ENCODE data around the gene TPM4. TPM values are rescaled to one million over a fixed set of nuclear protein-coding genes. Genes with fewer than 3 reads are reported as not detected.

Gene TPM4
- total RNA-seq, 2 experiments from 2014 or later = 182 to 185 TPM

GRCh38 chr19:16066611-16067104 is 9.6 kb upstream of the TPM4 start:
- Histone ChIP-seq H3K36me3 (ENCODE audit: insufficient read depth, low read length) (no peaks in the 10 kb centered on the region), H3K27ac (ENCODE audit: low read depth in 1 of 2, low read length in 2 of 2) (no peak overlapping the region), H3K9me3 (ENCODE audit: control insufficient read depth in 1 of 2, insufficient read depth in 1 of 2, low read length in 2 of 2) (no peaks in the 10 kb centered on the region), H3K4me1 (ENCODE audit: insufficient read depth, low read length) (peaks cover 53% of the 10 kb centered on the region), H3K27me3 (ENCODE audit: control insufficient read depth in 1 of 2, insufficient read depth in 2 of 2, low read length in 2 of 2) (no peaks in the 10 kb centered on the region), H3K4me3 (ENCODE audit: low read length) (no peak overlapping the region)
- Mint-ChIP-seq H3K27ac (peak overlapping the region; percentile 72), H3K4me3 (peak overlapping the region; percentile 5), H3K36me3 (ENCODE audit: low read depth) (no peaks in the 10 kb centered on the region), H3K27me3 (no peaks in the 10 kb centered on the region), H3K9me3 (no peaks in the 10 kb centered on the region), H3K4me1 (ENCODE audit: low read depth) (peaks cover 18% of the 10 kb centered on the region)
- POLR2A ChIA-PET = interaction anchor here (1.1 kb wide), 3 partner anchors 9 to 118 kb away, joined by 3 to 5 read pairs (median 3); partner anchors contain the start of genes FAM32A and TPM4
- CTCF ChIA-PET = interaction anchor here (1.0 to 1.7 kb wide), 3 partner anchors 20 to 44 kb away, joined by 6 to 7 read pairs (median 7); partner anchors contain the start of gene RAB8A
- ATAC-seq (ENCODE audit: poor library complexity) = no peak
- intact Hi-C loops (cut with DNase I, micrococcal nuclease) = loop anchor here in 1 of 2 experiments (1.0 kb wide), 1 partner anchor 116 kb away; no protein-coding TSS in a partner anchor
- peak in 11 of 14 experiments; percentile 34 to 80 (median 48) for DNase-seq
- peak; percentile 52 for TF ChIP-seq CTCF (IDR thresholded peaks at IDR 0.05)

- no peak for ATAC-seq (ENCODE audit: poor library complexity)
- Mint-ChIP-seq H3K9me3 (no peaks in the 10 kb centered on the region), H3K4me3 (no peak overlapping the region), H3K36me3 (ENCODE audit: low read depth) (no peaks in the 10 kb centered on the region), H3K27me3 (no peaks in the 10 kb centered on the region), H3K27ac (peak overlapping the region; percentile 72), H3K4me1 (ENCODE audit: low read depth) (peaks cover 19% of the 10 kb centered on the region)
- ChIA-PET POLR2A (interaction anchor here (0.6 to 1.1 kb wide), 3 partner anchors 8 to 29 kb away, joined by 3 to 5 read pairs (median 3); partner anchors contain the start of gene TPM4), CTCF (no interaction called here)
- Histone ChIP-seq H3K27ac (ENCODE audit: low read depth in 1 of 2, low read length in 2 of 2) (no peak overlapping the region), H3K9me3 (ENCODE audit: control insufficient read depth in 1 of 2, insufficient read depth in 1 of 2, low read length in 2 of 2) (no peaks in the 10 kb centered on the region), H3K36me3 (ENCODE audit: insufficient read depth, low read length) (no peaks in the 10 kb centered on the region), H3K4me1 (ENCODE audit: insufficient read depth, low read length) (peaks cover 56% of the 10 kb centered on the region), H3K4me3 (ENCODE audit: low read length) (no peak overlapping the region), H3K27me3 (ENCODE audit: control insufficient read depth in 1 of 2, insufficient read depth in 2 of 2, low read length in 2 of 2) (no peaks in the 10 kb centered on the region)
- peak in 1 of 14 experiments; percentile 16 for DNase-seq
- intact Hi-C loops (cut with DNase I, micrococcal nuclease) = no loop called here
- TF ChIP-seq CTCF (IDR thresholded peaks at IDR 0.05) = no peak
These were observed 8.9 kb upstream of the TPM4 start for GRCh38 chr19:16067205-16067938.

GRCh38 chr19:16068696-16069259 is 7.5 kb upstream of the TPM4 start:
- H3K27me3 Mint-ChIP-seq = no peaks in the 10 kb centered on the region
- Histone ChIP-seq H3K4me1 (ENCODE audit: insufficient read depth, low read length) (peaks cover 60% of the 10 kb centered on the region), H3K4me3 (ENCODE audit: low read length) (no peak overlapping the region), H3K27me3 (ENCODE audit: control insufficient read depth in 1 of 2, insufficient read depth in 2 of 2, low read length in 2 of 2) (no peaks in the 10 kb centered on the region), H3K27ac (ENCODE audit: low read depth in 1 of 2, low read length in 2 of 2) (no peak overlapping the region), H3K36me3 (ENCODE audit: insufficient read depth, low read length) (no peaks in the 10 kb centered on the region), H3K9me3 (ENCODE audit: control insufficient read depth in 1 of 2, insufficient read depth in 1 of 2, low read length in 2 of 2) (no peaks in the 10 kb centered on the region)
- ATAC-seq (ENCODE audit: poor library complexity) (no peak), DNase-seq (peak in 1 of 14 experiments; percentile 11)
- H3K4me3 Mint-ChIP-seq = no peak overlapping the region
- TF ChIP-seq CTCF (IDR thresholded peaks at IDR 0.05) = no peak
- no peaks in the 10 kb centered on the region for H3K9me3 Mint-ChIP-seq
- ChIA-PET CTCF (no interaction called here), POLR2A (no interaction called here)
- H3K27ac Mint-ChIP-seq = no peak overlapping the region
- intact Hi-C loops (cut with DNase I, micrococcal nuclease) = no loop called here
- H3K4me1 Mint-ChIP-seq (ENCODE audit: low read depth) = peaks cover 24% of the 10 kb centered on the region
- peaks cover 1% of the 10 kb centered on the region for H3K36me3 Mint-ChIP-seq (ENCODE audit: low read depth)

All from CD4-positive, alpha-beta T cell (primary cell).